Lower lobe of right lung (tissue), 2 donors: Measurements from ENCODE around the gene PEMT. TPM values are rescaled to one million over a fixed set of nuclear protein-coding genes. Genes with fewer than 3 reads are reported as not detected.
"Not testable (repeated sequence)": the region's sequence is repeated elsewhere in the genome, so short reads cannot be mapped to it uniquely, and the experiment has no call there.

Experiments used
- ATAC-seq, 2 donors: fragments of 200-7000 bp; cut with Tn5 transposase; one replicate each; pipeline ENCODE4 v1.9.1; 2020 to 2022; ENCODE audit warnings: mild to moderate bottlenecking in 2 of 2, moderate library complexity in 2 of 2
- DNase-seq: peaks from one replicate; pipeline ENCODE4 v3.0.0-alpha.2; 2020
- H3K27ac ChIP-seq: fragments of 200-600 bp; one replicate; pipeline ENCODE4 v1.8.0; 2022
- H3K27me3 ChIP-seq: fragments of 200-600 bp; one replicate; pipeline ENCODE4 v1.8.0; 2022; ENCODE audit warnings: low read depth
- H3K36me3 ChIP-seq: fragments of 200-600 bp; one replicate; pipeline ENCODE4 v1.8.0; 2022; ENCODE audit warnings: mild to moderate bottlenecking
- H3K4me1 ChIP-seq: fragments of 200-600 bp; one replicate; pipeline ENCODE4 v1.8.0; 2022
- H3K4me3 ChIP-seq: fragments of 200-600 bp; one replicate; pipeline ENCODE4 v1.8.0; 2022; ENCODE audit warnings: mild to moderate bottlenecking
- H3K9me3 ChIP-seq: fragments of 200-600 bp; one replicate; pipeline ENCODE4 v1.8.0; 2022
- CTCF ChIP-seq: fragments of 200-600 bp; IDR thresholded peaks from one replicate; pipeline ENCODE4 v1.8.0; 2022; ENCODE audit warnings: antibody characterized with exemption, mild to moderate bottlenecking
- intact Hi-C: fragments of 100-400 bp; cut with DNase I; formaldehyde crosslinking; loops from one replicate; pipeline ENCODE4 v1.11.0; 2022
- total RNA-seq: library from RNA; stranded (reverse); fragmentation: NEBNext Ultra II Directional; extraction: Animal tissue kit (Norgen Biotek cat#: 25700); gene quantifications from one replicate; pipeline ENCODE4 v1.2.1, GENCODE V29; 2021
- donor health status: DM: no; HTN: yes; CAD: no; lungs with severe emphysema.

PEMT gene
- total RNA-seq, 1 donor from 2014 or later = 20.1 TPM

- Histone ChIP-seq H3K27me3 (peaks cover 7% of the 10 kb centered on the region), H3K4me3 (no peak overlapping the region), H3K4me1 (no peaks in the 10 kb centered on the region), H3K9me3 (no peaks in the 10 kb centered on the region), H3K36me3 (no peaks in the 10 kb centered on the region), H3K27ac (no peak overlapping the region)
- no peak for DNase-seq
- TF ChIP-seq CTCF = no peak
- ATAC-seq = no peak
- intact Hi-C loops = no loop called here
Observed at GRCh38 chr17:17466511-17466910, 125.0 kb downstream of the PEMT start.

- DNase-seq, H3K27me3 ChIP-seq, intact Hi-C loops, H3K36me3 ChIP-seq, H3K4me1 ChIP-seq, H3K4me3 ChIP-seq, H3K27ac ChIP-seq, ATAC-seq, H3K9me3 ChIP-seq: not testable (repeated sequence)
Observed at GRCh38 chr17:17465878-17466277, 125.6 kb downstream of the PEMT start.

DNA sequence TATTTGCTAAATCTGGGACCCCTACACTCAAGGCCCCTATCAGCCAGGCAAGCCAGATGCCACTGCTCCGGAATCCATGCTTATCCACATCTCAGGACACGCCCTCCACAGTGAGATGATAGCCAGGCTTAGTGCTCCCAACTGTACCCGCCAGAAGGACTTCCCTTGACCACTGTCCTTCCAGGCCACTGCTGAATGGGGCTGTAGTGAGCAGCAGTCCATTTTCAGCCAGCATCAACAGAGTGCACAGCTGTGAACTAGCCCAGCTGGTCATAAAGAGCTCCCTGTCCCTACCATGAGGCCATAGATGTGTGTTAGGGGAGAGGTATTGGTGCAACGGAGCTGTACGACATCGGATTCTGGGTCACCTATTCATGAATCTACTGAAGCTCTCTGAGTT, 127.7 kb downstream of the PEMT start:
- DNase-seq (no peak), ATAC-seq (no peak)
- no peaks in the 10 kb centered on the region for H3K4me1 ChIP-seq
- H3K9me3 ChIP-seq = no peaks in the 10 kb centered on the region
- H3K4me3 ChIP-seq = no peak overlapping the region
- no peak overlapping the region for H3K27ac ChIP-seq
- H3K36me3 ChIP-seq = no peaks in the 10 kb centered on the region
- no peak for TF ChIP-seq CTCF
- H3K27me3 ChIP-seq = peaks cover 7% of the 10 kb centered on the region
- intact Hi-C loops = no loop called here

GRCh38 chr17:17462048-17462824, 129.3 kb downstream of the PEMT start:
- Histone ChIP-seq H3K4me1 (no peaks in the 10 kb centered on the region), H3K36me3 (no peaks in the 10 kb centered on the region), H3K27me3 (peaks cover 3% of the 10 kb centered on the region), H3K27ac (no peak overlapping the region), H3K4me3 (no peak overlapping the region), H3K9me3 (no peaks in the 10 kb centered on the region)
- ATAC-seq = no peak
- intact Hi-C loops = no loop called here
- DNase-seq = no peak
- TF ChIP-seq CTCF = no peak

- Histone ChIP-seq H3K4me1 (no peaks in the 10 kb centered on the region), H3K27me3 (no peaks in the 10 kb centered on the region), H3K27ac (no peak overlapping the region), H3K36me3 (no peaks in the 10 kb centered on the region), H3K4me3 (no peak overlapping the region), H3K9me3 (no peaks in the 10 kb centered on the region)
- ATAC-seq (no peak), DNase-seq (no peak)
- intact Hi-C loops = no loop called here
- no peak for TF ChIP-seq CTCF
Observed at GRCh38 chr17:17460038-17460437, 131.5 kb downstream of the PEMT start.

- no peak for ATAC-seq
- no peak for DNase-seq
- Histone ChIP-seq H3K27ac (no peak overlapping the region), H3K4me3 (no peak overlapping the region), H3K4me1 (no peaks in the 10 kb centered on the region), H3K9me3 (no peaks in the 10 kb centered on the region), H3K36me3 (no peaks in the 10 kb centered on the region), H3K27me3 (no peaks in the 10 kb centered on the region)
- intact Hi-C loops = no loop called here
- TF ChIP-seq CTCF = no peak
Observed at GRCh38 chr17:17457680-17458079, 133.8 kb downstream of the PEMT start.
